ENCODE measurements around the gene CLDN6. TPM values are rescaled to one million over a fixed set of nuclear protein-coding genes. Genes with fewer than 3 reads are reported as not detected.

CLDN6 gene, protein sequence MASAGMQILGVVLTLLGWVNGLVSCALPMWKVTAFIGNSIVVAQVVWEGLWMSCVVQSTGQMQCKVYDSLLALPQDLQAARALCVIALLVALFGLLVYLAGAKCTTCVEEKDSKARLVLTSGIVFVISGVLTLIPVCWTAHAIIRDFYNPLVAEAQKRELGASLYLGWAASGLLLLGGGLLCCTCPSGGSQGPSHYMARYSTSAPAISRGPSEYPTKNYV
- 10 to 100 TPM in 1 of 4 donors, under 1 TPM in 1, not detected in 2; 0.04 to 24.4 TPM for polyA plus RNA-seq
- long read RNA-seq, donor 1 = 0 reads
- long read RNA-seq, donor 2, partial matches to known transcripts = 0 of 1 reads
- long read RNA-seq, donor 2, other reads (novel, unspliced or antisense) = 0 of 1 reads
- long read RNA-seq, donor 3, transcript CLDN6-201 (2 exons, 1,369 nt) = major isoform, 7 of 100 reads
- long read RNA-seq, donor 3, partial matches to known transcripts = 92 of 100 reads
- long read RNA-seq, donor 3, other reads (novel, unspliced or antisense) = 0 of 100 reads
- long read RNA-seq, donor 4 = 0 reads
- long read RNA-seq, donor 5, partial matches to known transcripts = 0 of 1 reads
- long read RNA-seq, donor 5, other reads (novel, unspliced or antisense) = 0 of 1 reads
- long read RNA-seq, donor 6, transcript CLDN6-201 (2 exons, 1,369 nt) = major isoform, 8 of 129 reads
- long read RNA-seq, donor 6, partial matches to known transcripts = 69 of 129 reads
- long read RNA-seq, donor 6, other reads (novel, unspliced or antisense) = 52 of 129 reads
- long read RNA-seq, donor 7 = 0 reads
- long read RNA-seq, donor 8, partial matches to known transcripts = 0 of 2 reads
- long read RNA-seq, donor 8, other reads (novel, unspliced or antisense) = 0 of 2 reads
- long read RNA-seq, donor 9, partial matches to known transcripts = 0 of 2 reads
- long read RNA-seq, donor 9, other reads (novel, unspliced or antisense) = 0 of 2 reads
- long read RNA-seq, donor 10, partial matches to known transcripts = 0 of 2 reads
- long read RNA-seq, donor 10, other reads (novel, unspliced or antisense) = 0 of 2 reads

- H3K27ac ChIP-seq (ENCODE audit: low read depth in 1 of 3, low read length in 2 of 3) = peak within 1 kb of the TSS in 1 of 3 donors; percentile 77
Measured at GRCh38 chr16:3017794-3018506, at the start of gene CLDN6. Gene CLDN6 (minus strand): TSS chr16:3018183. CDS start chr16:3016021, 2,162 bp downstream.

DNA sequence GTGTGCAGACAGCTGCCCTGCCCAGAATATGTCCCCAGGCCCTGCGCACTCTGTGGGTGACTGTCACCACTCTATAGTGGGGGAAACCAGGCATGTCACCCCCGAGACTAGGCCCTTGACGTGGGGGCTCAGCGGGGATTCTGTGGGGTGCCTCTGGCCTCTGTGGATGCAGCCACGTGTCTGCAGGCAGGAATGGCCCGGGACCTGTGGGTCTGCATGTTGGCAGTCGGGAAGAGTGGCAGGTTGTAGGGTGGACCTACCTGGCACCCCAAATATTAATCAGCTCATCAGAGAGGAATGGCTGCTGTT is 48.4 kb upstream of the CLDN6 start:
- H3K27me3 ChIP-seq (ENCODE audit: control insufficient read depth in 3 of 3, insufficient read depth in 3 of 3, low read length in 3 of 3) = no peaks in the 10 kb centered on the region
- H3K9me3 ChIP-seq (ENCODE audit: control insufficient read depth in 2 of 2, insufficient read depth in 1 of 2, low read depth in 1 of 2, low read length in 1 of 2) = no peaks in the 10 kb centered on the region
- H3K4me3 ChIP-seq (ENCODE audit: low read depth in 1 of 3, low read length in 3 of 3) = peak overlapping the region; percentile 38 to 56 (median 52)
- peaks cover 4 to 42% (median 6%) of the 10 kb centered on the region in 3 donors for H3K4me1 ChIP-seq (ENCODE audit: control insufficient read depth in 3 of 3, insufficient read depth in 2 of 3, low read depth in 1 of 3, low read length in 2 of 3)
- H3K27ac ChIP-seq (ENCODE audit: low read depth in 1 of 3, low read length in 2 of 3) = peak overlapping the region in 2 of 3 donors; percentile 86 to 87
- FAIRE-seq = no peak
- DNase-seq = no peak
- 46 to 69% (median 68%) methylated on average over 7 of the region's 7 CpGs for WGBS, 3 donors
- H3K36me3 ChIP-seq (ENCODE audit: control insufficient read depth in 3 of 3, insufficient read depth in 2 of 3, low read depth in 1 of 3, low read length in 3 of 3) = peaks cover 0 to 31% (median 11%) of the 10 kb centered on the region in 3 donors

More at GRCh38 chr16:3017794-3018506, at the start of gene CLDN6:
- peaks cover 2 to 55% (median 14%) of the 10 kb centered on the region in 3 donors for H3K4me1 ChIP-seq (ENCODE audit: control insufficient read depth in 3 of 3, insufficient read depth in 2 of 3, low read depth in 1 of 3, low read length in 2 of 3)
- DNase-seq (peak; percentile 32 to 83), FAIRE-seq (no peak)
- WGBS, 3 donors = 4 to 17% (median 13%) methylated on average over 38 to 52 of the region's 52 CpGs
- H3K9me3 ChIP-seq (ENCODE audit: control insufficient read depth in 2 of 2, insufficient read depth in 1 of 2, low read depth in 1 of 2, low read length in 1 of 2) = no peaks in the 10 kb centered on the region
- H3K36me3 ChIP-seq (ENCODE audit: control insufficient read depth in 3 of 3, insufficient read depth in 2 of 3, low read depth in 1 of 3, low read length in 3 of 3) = peaks cover 0 to 25% (median 0%) of the 10 kb centered on the region in 3 donors
- H3K4me3 ChIP-seq (ENCODE audit: low read depth in 1 of 3, low read length in 3 of 3) = peak within 1 kb of the TSS in 1 of 3 donors; percentile 52
- peaks cover 0 to 15% (median 4%) of the 10 kb centered on the region in 3 donors for H3K27me3 ChIP-seq (ENCODE audit: control insufficient read depth in 3 of 3, insufficient read depth in 3 of 3, low read length in 3 of 3)

DNA sequence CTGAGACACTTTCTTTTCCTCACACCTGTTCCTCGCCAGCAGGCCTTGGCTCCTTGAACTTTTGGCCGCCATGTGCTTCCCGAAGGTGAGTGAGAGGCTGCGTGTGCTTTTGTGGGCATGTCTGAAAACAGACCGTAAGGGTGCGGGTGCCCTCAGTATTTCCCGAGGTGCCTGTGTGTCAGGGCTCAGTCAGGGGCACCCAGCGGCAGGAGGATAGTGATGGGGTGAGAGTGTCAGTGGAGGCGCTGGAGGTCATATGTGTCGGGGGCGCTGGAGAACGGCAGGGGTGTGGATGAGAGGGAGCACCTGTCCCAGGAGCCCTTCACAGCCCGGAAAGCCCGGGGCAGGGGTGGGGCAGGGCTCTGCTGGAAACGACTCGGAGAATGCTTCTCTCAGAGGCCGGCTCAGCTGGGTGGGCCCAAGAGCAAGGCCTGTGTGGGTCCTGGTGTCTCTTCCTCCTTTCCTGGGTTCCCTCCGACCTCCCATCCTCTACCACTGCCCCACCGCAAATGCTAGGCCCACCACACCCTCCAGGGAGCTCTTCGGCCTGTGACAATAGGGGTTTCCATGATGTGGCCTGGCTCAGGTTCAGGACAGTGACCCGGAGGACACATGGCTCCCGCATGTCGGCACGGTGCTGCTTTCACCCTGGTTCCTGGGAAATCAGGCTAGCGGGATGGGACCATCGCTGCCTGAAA is 47.9 kb upstream of the CLDN6 start:
- 11 to 46% (median 14%) methylated on average over 24 to 26 of the region's 26 CpGs for WGBS, 3 donors
- DNase-seq = peak in 1 of 2 donors; percentile 37
- H3K27ac ChIP-seq (ENCODE audit: low read depth in 1 of 3, low read length in 2 of 3) = peak overlapping the region; percentile 86 to 90 (median 87)
- H3K9me3 ChIP-seq (ENCODE audit: control insufficient read depth in 2 of 2, insufficient read depth in 1 of 2, low read depth in 1 of 2, low read length in 1 of 2) = no peaks in the 10 kb centered on the region
- no peaks in the 10 kb centered on the region for H3K27me3 ChIP-seq (ENCODE audit: control insufficient read depth in 3 of 3, insufficient read depth in 3 of 3, low read length in 3 of 3)
- peaks cover 0 to 31% (median 11%) of the 10 kb centered on the region in 3 donors for H3K36me3 ChIP-seq (ENCODE audit: control insufficient read depth in 3 of 3, insufficient read depth in 2 of 3, low read depth in 1 of 3, low read length in 3 of 3)
- peaks cover 4 to 42% (median 6%) of the 10 kb centered on the region in 3 donors for H3K4me1 ChIP-seq (ENCODE audit: control insufficient read depth in 3 of 3, insufficient read depth in 2 of 3, low read depth in 1 of 3, low read length in 2 of 3)
- FAIRE-seq = no peak
- H3K4me3 ChIP-seq (ENCODE audit: low read depth in 1 of 3, low read length in 3 of 3) = peak overlapping the region; percentile 38 to 56 (median 52)

DNA sequence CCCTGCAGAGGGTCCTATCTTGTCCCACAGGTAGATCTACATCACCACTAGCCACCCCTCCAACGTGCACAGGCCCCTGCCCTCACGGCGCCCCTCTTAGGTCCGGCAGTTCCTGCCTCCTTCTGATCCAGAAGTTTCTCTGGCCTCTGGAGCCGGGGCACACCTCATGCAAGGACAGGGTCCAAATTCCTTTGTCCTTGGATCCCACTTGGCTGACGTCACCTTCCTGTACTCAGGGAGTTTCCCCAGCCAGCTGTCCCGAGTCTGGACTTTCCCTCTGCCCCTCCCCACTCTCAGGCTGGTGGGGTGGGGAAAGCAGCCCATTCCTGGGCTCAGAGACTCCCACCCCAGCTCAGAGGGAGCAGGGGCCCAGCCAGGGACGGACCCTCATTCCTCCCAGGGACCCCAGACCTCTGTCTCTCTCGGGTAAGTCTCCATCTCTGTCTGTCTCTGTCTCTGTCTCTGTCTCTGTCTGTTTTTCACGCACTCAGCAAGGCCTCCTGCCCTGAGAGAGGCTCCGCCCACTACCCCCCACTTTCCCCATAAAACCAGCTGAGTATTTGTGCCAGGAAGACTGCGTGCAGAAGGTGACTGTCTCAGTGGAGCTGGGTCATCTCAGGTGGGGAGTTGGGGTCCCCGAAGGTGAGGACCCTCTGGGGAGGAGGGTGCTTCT is 47.2 kb upstream of the CLDN6 start, which contains the start of gene IL32:
IL32 (plus strand) TSS at position 572 of the 673 bp plus-strand sequence. CDS start 172 bp downstream, outside the sequence.
- peak within 1 kb of the TSS; percentile 86 to 90 (median 87) for H3K27ac ChIP-seq (ENCODE audit: low read depth in 1 of 3, low read length in 2 of 3)

DNA sequence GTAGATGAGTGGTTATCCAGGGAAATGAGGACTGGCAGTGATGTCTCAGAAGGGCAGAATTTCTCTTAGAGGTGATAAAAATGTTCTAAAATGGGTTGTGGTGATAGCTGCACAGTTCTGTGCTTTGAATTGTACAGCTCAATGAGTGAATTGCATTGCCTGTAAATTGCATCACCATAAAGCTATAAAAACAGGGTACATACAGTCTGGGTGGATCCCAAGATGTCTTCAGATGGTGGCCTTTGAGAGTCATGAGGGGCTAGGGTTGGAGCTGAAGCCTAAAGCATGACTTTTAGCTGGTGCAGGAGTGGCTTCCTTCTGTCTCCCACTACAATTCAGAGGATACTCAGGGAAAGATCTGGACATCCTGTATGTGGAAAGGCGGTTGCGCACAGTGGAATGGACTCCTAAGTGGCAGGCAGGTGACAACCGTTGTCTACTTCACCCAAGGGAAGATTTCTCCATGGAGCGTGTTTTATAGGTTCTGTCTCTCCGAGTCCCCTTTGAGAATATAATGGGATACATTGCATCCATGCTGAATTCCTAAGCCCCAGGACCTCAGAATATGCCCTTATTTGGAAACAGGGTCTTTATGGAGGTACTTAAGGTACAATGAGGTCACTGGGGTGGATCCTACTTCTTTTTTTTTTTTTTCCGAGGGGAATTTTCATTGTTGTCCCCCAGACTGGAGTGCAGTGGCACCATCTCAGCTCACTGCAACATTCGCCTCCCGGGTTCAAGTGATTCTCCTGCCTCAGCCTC is 45.8 kb upstream of the CLDN6 start:
- H3K4me3 ChIP-seq (ENCODE audit: low read depth in 1 of 3, low read length in 3 of 3) = no peak overlapping the region
- WGBS, 3 donors = 95 to 96% (median 96%) methylated on average over 8 of the region's 8 CpGs
- peaks cover 7 to 52% (median 10%) of the 10 kb centered on the region in 3 donors for H3K4me1 ChIP-seq (ENCODE audit: control insufficient read depth in 3 of 3, insufficient read depth in 2 of 3, low read depth in 1 of 3, low read length in 2 of 3)
- H3K9me3 ChIP-seq (ENCODE audit: control insufficient read depth in 2 of 2, insufficient read depth in 1 of 2, low read depth in 1 of 2, low read length in 1 of 2) = no peaks in the 10 kb centered on the region
- H3K27ac ChIP-seq (ENCODE audit: low read depth in 1 of 3, low read length in 2 of 3) = peak overlapping the region in 1 of 3 donors; percentile 68
- H3K27me3 ChIP-seq (ENCODE audit: control insufficient read depth in 3 of 3, insufficient read depth in 3 of 3, low read length in 3 of 3) = no peaks in the 10 kb centered on the region
- no peak for FAIRE-seq
- peaks cover 0 to 22% (median 6%) of the 10 kb centered on the region in 3 donors for H3K36me3 ChIP-seq (ENCODE audit: control insufficient read depth in 3 of 3, insufficient read depth in 2 of 3, low read depth in 1 of 3, low read length in 3 of 3)
- peak in 1 of 2 donors; percentile 67 for DNase-seq

More for the DNA sequence above, 47.2 kb upstream of the CLDN6 start, which contains the start of gene IL32:
- FAIRE-seq (no peak), DNase-seq (peak; percentile 98)
- 6 to 27% (median 12%) methylated on average over 12 to 13 of the region's 13 CpGs for WGBS, 3 donors
- H3K36me3 ChIP-seq (ENCODE audit: control insufficient read depth in 3 of 3, insufficient read depth in 2 of 3, low read depth in 1 of 3, low read length in 3 of 3) = peaks cover 0 to 31% (median 11%) of the 10 kb centered on the region in 3 donors
- no peaks in the 10 kb centered on the region for H3K9me3 ChIP-seq (ENCODE audit: control insufficient read depth in 2 of 2, insufficient read depth in 1 of 2, low read depth in 1 of 2, low read length in 1 of 2)
- H3K4me1 ChIP-seq (ENCODE audit: control insufficient read depth in 3 of 3, insufficient read depth in 2 of 3, low read depth in 1 of 3, low read length in 2 of 3) = peaks cover 4 to 44% (median 6%) of the 10 kb centered on the region in 3 donors
- H3K27me3 ChIP-seq (ENCODE audit: control insufficient read depth in 3 of 3, insufficient read depth in 3 of 3, low read length in 3 of 3) = no peaks in the 10 kb centered on the region
- H3K4me3 ChIP-seq (ENCODE audit: low read depth in 1 of 3, low read length in 3 of 3) = peak within 1 kb of the TSS; percentile 38 to 56 (median 52)

GRCh38 chr16:3062553-3062952 is 44.6 kb upstream of the CLDN6 start:
- Histone ChIP-seq H3K27me3 (ENCODE audit: control insufficient read depth in 3 of 3, insufficient read depth in 3 of 3, low read length in 3 of 3) (no peaks in the 10 kb centered on the region), H3K4me3 (ENCODE audit: low read depth in 1 of 3, low read length in 3 of 3) (no peak overlapping the region), H3K36me3 (ENCODE audit: control insufficient read depth in 3 of 3, insufficient read depth in 2 of 3, low read depth in 1 of 3, low read length in 3 of 3) (peaks cover 0 to 10% (median 2%) of the 10 kb centered on the region in 3 donors), H3K27ac (ENCODE audit: low read depth in 1 of 3, low read length in 2 of 3) (no peak overlapping the region), H3K4me1 (ENCODE audit: control insufficient read depth in 3 of 3, insufficient read depth in 2 of 3, low read depth in 1 of 3, low read length in 2 of 3) (peaks cover 4 to 45% (median 10%) of the 10 kb centered on the region in 3 donors), H3K9me3 (ENCODE audit: control insufficient read depth in 2 of 2, insufficient read depth in 1 of 2, low read depth in 1 of 2, low read length in 1 of 2) (no peaks in the 10 kb centered on the region)
- DNase-seq = no peak
- FAIRE-seq = no peak
- WGBS, 3 donors = 89 to 94% (median 93%) methylated on average over 6 of the region's 6 CpGs
